SK-N-SH treated with all-trans-retinoic acid at 6 μM for 48 hours (cell line): Measurements from ENCODE around the gene PXDC1.
"Not testable (repeated sequence)": the region's sequence is repeated elsewhere in the genome, so short reads cannot be mapped to it uniquely, and the experiment has no call there.

Source experiments
- ATAC-seq: fragments of 200-7000 bp; cut with Tn5 transposase; 3 replicates; pipeline ENCODE4 v1.9.1; 2020; ENCODE audit warnings: mild to moderate bottlenecking, moderate library complexity
- ESRRG ChIP-seq: fragments of 250-450 bp; sonication (Bioruptor Pico); IDR thresholded peaks from 2 replicates; pipeline ENCODE4 v1.6.1; 2021; ENCODE audit warnings: mild to moderate bottlenecking
- OSR1 ChIP-seq: fragments of 250-450 bp; sonication (Bioruptor Pico); IDR thresholded peaks from 2 replicates; pipeline ENCODE4 v1.8.0; 2022; ENCODE audit warnings: moderate library complexity, mild to moderate bottlenecking, inconsistent platforms
- RARB ChIP-seq: fragments of 250-450 bp; sonication (Bioruptor Pico); IDR thresholded peaks from 2 replicates; pipeline ENCODE4 v1.8.0; 2021; ENCODE audit warnings: mild to moderate bottlenecking, moderate library complexity
- ZC3H10 ChIP-seq: fragments of 250-450 bp; sonication (Bioruptor Pico); IDR thresholded peaks from 2 replicates; pipeline ENCODE4 v1.5.1; 2021; ENCODE audit warnings: mild to moderate bottlenecking, moderate library complexity
- ZFP3 ChIP-seq: fragments of 250-450 bp; sonication (Bioruptor Pico); IDR thresholded peaks from 2 replicates; pipeline ENCODE4 v1.5.0; 2020; ENCODE audit warnings: mild to moderate bottlenecking, moderate library complexity
- ZFP30 ChIP-seq: fragments of 450-650 bp; formaldehyde crosslinking; IDR thresholded peaks from 2 replicates; pipeline ENCODE4 v1.5.0; 2022; ENCODE audit warnings: mild to moderate bottlenecking, moderate library complexity
- ZNF70 ChIP-seq: fragments of 450-650 bp; formaldehyde crosslinking; IDR thresholded peaks from 2 replicates; pipeline ENCODE4 v1.5.0; 2020; ENCODE audit warnings: mild to moderate bottlenecking, moderate library complexity
- TF ChIP-seq, protein P1 (sequence below): fragments of 250-450 bp; sonication (Bioruptor Pico); IDR thresholded peaks from 2 replicates; pipeline ENCODE4 v1.8.0; 2021; ENCODE audit warnings: low read depth, mild to moderate bottlenecking, moderate library complexity, borderline replicate concordance

Gene PXDC1

DNA sequence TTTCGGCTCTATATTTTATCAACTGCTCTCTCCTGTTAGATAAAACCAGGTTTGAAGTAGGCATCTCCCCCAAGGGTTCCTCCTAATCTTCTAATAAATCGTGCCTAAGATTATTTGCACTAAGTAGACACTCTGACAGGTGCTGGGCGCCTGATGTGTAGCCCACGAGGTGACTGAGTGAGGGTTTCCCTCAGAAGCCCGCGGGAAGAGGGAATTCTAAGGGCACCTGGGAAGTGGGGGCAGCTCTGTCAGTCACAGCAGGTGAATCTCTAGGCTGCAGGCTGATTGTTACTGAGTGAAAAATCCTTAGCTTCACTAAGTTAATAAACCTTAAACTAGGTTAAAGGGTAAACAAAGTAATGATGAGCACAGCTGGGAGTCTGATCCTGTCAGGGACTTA is 68.2 kb downstream of the PXDC1 start:
- ATAC-seq: no peak

DNA sequence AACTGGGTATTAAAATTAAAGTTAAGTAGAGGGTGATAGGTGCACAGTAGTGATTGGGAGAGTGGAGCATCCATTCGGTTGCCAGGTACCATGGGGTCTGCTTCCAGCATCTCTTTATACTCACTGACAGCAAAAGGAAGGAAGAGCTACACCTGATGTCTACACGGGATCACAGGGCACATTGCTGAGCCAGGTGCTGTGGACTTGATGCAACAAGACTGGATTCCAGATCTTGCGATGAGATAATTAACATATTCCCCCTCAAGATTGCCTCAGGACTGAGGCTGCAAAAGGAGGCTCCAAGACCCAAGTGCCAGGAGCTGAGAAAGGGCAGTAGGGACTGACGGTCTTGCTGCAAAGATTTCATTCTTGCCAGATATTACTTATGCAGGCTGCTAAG is 72.6 kb downstream of the PXDC1 start:
- ATAC-seq: no peak
- no peak for TF ChIP-seq ZNF70 (CRISPR knock-in tag)

More for the DNA sequence above, 68.2 kb downstream of the PXDC1 start:
- TF ChIP-seq ZFP3 (CRISPR knock-in tag): no peak
- TF ChIP-seq ESRRG (CRISPR knock-in tag): no peak
- no peak for TF ChIP-seq ZC3H10 (CRISPR knock-in tag)
- no peak for TF ChIP-seq RARB (CRISPR knock-in tag)
- TF ChIP-seq, protein P1, sequence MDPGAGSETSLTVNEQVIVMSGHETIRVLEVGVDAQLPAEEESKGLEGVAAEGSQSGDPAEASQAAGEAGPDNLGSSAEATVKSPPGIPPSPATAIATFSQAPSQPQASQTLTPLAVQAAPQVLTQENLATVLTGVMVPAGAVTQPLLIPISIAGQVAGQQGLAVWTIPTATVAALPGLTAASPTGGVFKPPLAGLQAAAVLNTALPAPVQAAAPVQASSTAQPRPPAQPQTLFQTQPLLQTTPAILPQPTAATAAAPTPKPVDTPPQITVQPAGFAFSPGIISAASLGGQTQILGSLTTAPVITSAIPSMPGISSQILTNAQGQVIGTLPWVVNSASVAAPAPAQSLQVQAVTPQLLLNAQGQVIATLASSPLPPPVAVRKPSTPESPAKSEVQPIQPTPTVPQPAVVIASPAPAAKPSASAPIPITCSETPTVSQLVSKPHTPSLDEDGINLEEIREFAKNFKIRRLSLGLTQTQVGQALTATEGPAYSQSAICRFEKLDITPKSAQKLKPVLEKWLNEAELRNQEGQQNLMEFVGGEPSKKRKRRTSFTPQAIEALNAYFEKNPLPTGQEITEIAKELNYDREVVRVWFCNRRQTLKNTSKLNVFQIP: no peak
- no peak for TF ChIP-seq ZFP30 (CRISPR knock-in tag)
- no peak for TF ChIP-seq OSR1 (CRISPR knock-in tag)

DNA sequence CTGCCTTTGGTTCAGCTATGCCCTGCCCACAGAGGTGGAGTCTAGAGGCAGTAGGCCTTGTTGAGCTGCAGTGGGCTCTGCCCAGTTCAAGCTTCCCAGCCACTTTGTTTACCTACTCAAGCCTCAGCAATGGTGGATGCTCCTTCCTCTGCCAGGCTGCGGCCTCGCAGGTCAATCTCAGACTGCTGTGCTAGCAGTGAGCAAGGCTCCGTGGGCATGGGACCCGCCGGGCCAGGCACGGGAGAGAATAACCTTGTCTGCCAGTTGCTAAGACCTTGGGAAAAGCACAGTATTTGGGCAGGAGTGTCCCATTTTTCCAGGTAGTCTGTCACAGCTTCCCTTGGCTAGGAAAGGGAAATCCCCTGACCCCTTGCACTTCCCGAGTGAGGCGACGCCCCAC is 73.8 kb downstream of the PXDC1 start:
- ATAC-seq: not testable (repeated sequence)

DNA sequence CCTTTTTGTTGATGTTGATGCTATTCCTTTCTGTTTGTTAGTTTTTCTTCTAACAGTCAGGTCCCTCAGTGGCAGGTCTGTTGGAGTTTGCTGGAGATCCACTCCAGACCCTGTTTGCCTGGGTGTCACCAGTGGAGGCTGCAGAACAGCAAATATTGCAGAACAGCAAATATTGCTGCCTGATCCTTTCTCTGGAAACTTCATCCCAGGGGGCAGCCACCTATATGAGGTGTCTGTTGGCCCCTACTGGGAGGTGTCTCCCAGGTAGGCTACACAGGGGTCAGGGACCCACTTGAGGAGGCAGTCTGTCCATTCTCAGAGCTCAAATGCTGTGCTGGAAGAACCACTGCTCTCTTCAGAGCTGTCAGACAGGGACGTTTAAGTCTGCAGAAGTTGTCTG is 74.2 kb downstream of the PXDC1 start:
- not testable (repeated sequence) for ATAC-seq
